ENCODE data around the gene CYS1. TPM values are rescaled to one million over a fixed set of nuclear protein-coding genes. Genes with fewer than 3 reads are reported as not detected.

The CYS1 gene
- total and polyA plus RNA-seq, 7 experiments from 2014 or later: 1.3 TPM; not detected in 6

DNA sequence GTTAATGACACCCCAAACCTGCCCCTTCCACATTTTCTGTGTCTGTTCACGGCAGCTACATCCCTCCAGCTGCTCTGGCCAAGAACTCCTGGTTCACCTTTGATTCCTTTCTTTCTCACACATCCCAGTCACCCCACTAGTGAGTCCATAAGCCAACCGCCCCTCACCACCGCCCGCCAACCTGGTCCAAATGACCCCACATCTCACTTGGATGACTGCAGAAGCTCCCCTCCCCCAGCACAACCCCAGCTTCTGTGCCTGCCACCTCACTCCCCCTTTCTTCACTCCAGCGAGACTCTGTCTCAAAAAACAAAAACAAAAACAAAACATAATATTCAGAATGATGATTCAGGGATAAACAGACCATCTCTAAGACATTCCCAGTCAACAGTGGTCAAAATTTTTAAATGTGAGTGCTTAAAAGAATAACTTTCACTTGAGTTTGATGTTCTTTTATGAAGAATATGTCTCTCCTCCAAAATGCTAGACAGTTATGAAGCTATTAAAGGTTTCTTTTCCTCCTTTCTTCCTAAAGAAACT, 3.2 kb downstream of the CYS1 start:
- Mint-ChIP-seq H3K4me1 (peaks cover 11 to 29% (median 16%) of the 10 kb centered on the region in 7 donors), H3K27ac (no peak overlapping the region), H3K4me3 (no peak overlapping the region), H3K36me3 (peaks cover 0 to 4% (median 0%) of the 10 kb centered on the region in 5 donors), H3K9me3 (no peaks in the 10 kb centered on the region), H3K27me3 (peaks cover 70 to 81% (median 77%) of the 10 kb centered on the region in 5 donors)
- intact Hi-C loops (cut with micrococcal nuclease): no loop called here
- H3K9me3 ChIP-seq (ENCODE audit: control insufficient read depth in 2 of 3, low read length in 3 of 3): no peaks in the 10 kb centered on the region
- H3K27me3 ChIP-seq (ENCODE audit: control insufficient read depth in 2 of 2, insufficient read depth in 2 of 2, low read length in 2 of 2): peaks cover 0 to 13% of the 10 kb centered on the region in 2 donors
- no peak overlapping the region for H3K27ac ChIP-seq (ENCODE audit: low read depth, low read length)
- peaks cover 9 to 11% of the 10 kb centered on the region in 2 donors for H3K4me1 ChIP-seq (ENCODE audit: control insufficient read depth in 2 of 2, insufficient read depth in 2 of 2, low read length in 2 of 2)
- ATAC-seq (no peak), DNase-seq (no peak)
- CTCF ChIA-PET: no interaction called here
- no peaks in the 10 kb centered on the region for H3K36me3 ChIP-seq (ENCODE audit: control insufficient read depth in 2 of 3, insufficient read depth in 3 of 3, low read length in 3 of 3)
- H3K4me3 ChIP-seq (ENCODE audit: low read length): no peak overlapping the region
- POLR2A ChIA-PET: no interaction called here

- Mint-ChIP-seq H3K36me3 (peaks cover 0 to 4% (median 0%) of the 10 kb centered on the region in 5 donors), H3K4me3 (no peak overlapping the region), H3K4me1 (peaks cover 11 to 26% (median 16%) of the 10 kb centered on the region in 7 donors), H3K27ac (no peak overlapping the region), H3K27me3 (peaks cover 64 to 76% (median 73%) of the 10 kb centered on the region in 5 donors), H3K9me3 (no peaks in the 10 kb centered on the region)
- Histone ChIP-seq H3K4me1 (ENCODE audit: control insufficient read depth in 2 of 2, insufficient read depth in 2 of 2, low read length in 2 of 2) (peaks cover 9 to 10% of the 10 kb centered on the region in 2 donors), H3K27me3 (ENCODE audit: control insufficient read depth in 2 of 2, insufficient read depth in 2 of 2, low read length in 2 of 2) (peaks cover 0 to 13% of the 10 kb centered on the region in 2 donors), H3K27ac (ENCODE audit: low read depth, low read length) (no peak overlapping the region), H3K9me3 (ENCODE audit: control insufficient read depth in 2 of 3, low read length in 3 of 3) (no peaks in the 10 kb centered on the region), H3K4me3 (ENCODE audit: low read length) (no peak overlapping the region), H3K36me3 (ENCODE audit: control insufficient read depth in 2 of 3, insufficient read depth in 3 of 3, low read length in 3 of 3) (no peaks in the 10 kb centered on the region)
- CTCF ChIA-PET: interaction anchor here (0.7 to 6.4 kb wide), 2 partner anchors 44 to 359 kb away, joined by 4 to 77 read pairs; no protein-coding TSS in a partner anchor
- intact Hi-C loops (cut with micrococcal nuclease): no loop called here
- no peak for ATAC-seq
- no peak for DNase-seq
- POLR2A ChIA-PET: no interaction called here
Measured at GRCh38 chr2:10076511-10076910, 3.7 kb downstream of the CYS1 start.

DNA sequence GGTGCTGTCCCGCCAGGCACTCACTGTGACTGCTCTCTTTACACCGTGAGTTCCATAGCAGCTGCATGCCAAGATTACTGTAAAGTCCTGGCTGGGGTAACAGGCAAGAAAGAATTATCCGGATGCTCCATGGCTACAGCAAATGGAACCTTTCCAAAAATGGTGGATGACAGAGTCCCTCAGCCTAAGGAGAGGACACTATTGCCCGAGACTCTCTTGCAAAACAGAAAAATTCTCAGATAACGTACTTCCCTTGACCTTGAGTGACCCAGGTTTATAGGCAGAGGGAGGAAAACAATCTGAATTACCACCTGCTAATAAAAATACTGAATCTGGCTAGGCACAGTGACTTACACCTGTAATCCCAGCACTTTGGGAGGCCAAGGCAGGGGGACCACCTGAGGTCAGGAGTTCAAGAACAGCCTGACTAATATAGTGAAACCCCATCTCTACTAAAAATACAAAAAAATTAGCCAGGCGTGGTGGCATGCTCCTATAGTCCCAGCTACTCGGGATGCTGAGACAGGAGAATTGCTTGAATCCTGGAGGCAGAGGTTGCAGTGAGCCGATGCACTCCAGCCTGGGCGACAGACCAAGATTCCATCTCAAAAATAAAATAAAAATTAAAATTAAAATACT, 4.5 kb downstream of the CYS1 start:
- H3K4me3 Mint-ChIP-seq: no peak overlapping the region
- no peaks in the 10 kb centered on the region for H3K9me3 Mint-ChIP-seq
- Histone ChIP-seq H3K27ac (ENCODE audit: low read depth, low read length) (no peak overlapping the region), H3K9me3 (ENCODE audit: control insufficient read depth in 2 of 3, low read length in 3 of 3) (no peaks in the 10 kb centered on the region), H3K36me3 (ENCODE audit: control insufficient read depth in 2 of 3, insufficient read depth in 3 of 3, low read length in 3 of 3) (no peaks in the 10 kb centered on the region), H3K4me3 (ENCODE audit: low read length) (no peak overlapping the region), H3K4me1 (ENCODE audit: control insufficient read depth in 2 of 2, insufficient read depth in 2 of 2, low read length in 2 of 2) (peaks cover 2 to 3% of the 10 kb centered on the region in 2 donors), H3K27me3 (ENCODE audit: control insufficient read depth in 2 of 2, insufficient read depth in 2 of 2, low read length in 2 of 2) (peaks cover 0 to 9% of the 10 kb centered on the region in 2 donors)
- ATAC-seq: no peak
- POLR2A ChIA-PET: no interaction called here
- intact Hi-C loops (cut with micrococcal nuclease): no loop called here
- H3K27ac Mint-ChIP-seq: no peak overlapping the region
- peaks cover 4 to 19% (median 9%) of the 10 kb centered on the region in 7 donors for H3K4me1 Mint-ChIP-seq
- H3K36me3 Mint-ChIP-seq: peaks cover 0 to 4% (median 0%) of the 10 kb centered on the region in 5 donors
- CTCF ChIA-PET: interaction anchor here (0.7 to 6.4 kb wide), 2 partner anchors 43 to 360 kb away, joined by 4 to 77 read pairs; no protein-coding TSS in a partner anchor
- DNase-seq: no peak
- H3K27me3 Mint-ChIP-seq: peaks cover 58 to 68% (median 65%) of the 10 kb centered on the region in 5 donors

DNA sequence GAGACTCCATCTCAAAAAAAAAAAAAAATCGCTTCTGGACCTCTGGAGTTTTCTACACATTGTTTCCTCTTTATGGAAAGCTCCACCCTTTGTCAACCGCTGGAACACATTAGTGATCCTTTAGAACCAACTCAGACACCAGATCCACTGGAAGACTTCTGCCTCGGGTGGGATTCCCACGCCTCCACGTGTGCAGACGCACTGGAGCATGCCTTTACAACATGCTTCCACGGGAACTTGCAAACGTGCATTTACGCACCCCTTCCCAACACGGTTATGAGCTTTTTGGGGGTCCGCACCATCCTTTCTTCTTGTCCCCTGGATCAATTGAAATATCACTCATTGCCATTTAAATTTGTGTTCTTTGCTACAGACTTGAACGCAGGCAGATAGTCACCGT, 5.1 kb downstream of the CYS1 start:
- Histone ChIP-seq H3K36me3 (ENCODE audit: control insufficient read depth in 2 of 3, insufficient read depth in 3 of 3, low read length in 3 of 3) (no peaks in the 10 kb centered on the region), H3K4me3 (ENCODE audit: low read length) (no peak overlapping the region), H3K27ac (ENCODE audit: low read depth, low read length) (no peak overlapping the region), H3K27me3 (ENCODE audit: control insufficient read depth in 2 of 2, insufficient read depth in 2 of 2, low read length in 2 of 2) (peaks cover 0 to 9% of the 10 kb centered on the region in 2 donors), H3K4me1 (ENCODE audit: control insufficient read depth in 2 of 2, insufficient read depth in 2 of 2, low read length in 2 of 2) (no peaks in the 10 kb centered on the region), H3K9me3 (ENCODE audit: control insufficient read depth in 2 of 3, low read length in 3 of 3) (no peaks in the 10 kb centered on the region)
- CTCF ChIA-PET: interaction anchor here (6.4 kb wide), 1 partner anchor 361 kb away, joined by 77 read pairs; no protein-coding TSS in a partner anchor
- H3K27ac Mint-ChIP-seq: no peak overlapping the region
- ATAC-seq: no peak
- no peak overlapping the region for H3K4me3 Mint-ChIP-seq
- peaks cover 58 to 67% (median 65%) of the 10 kb centered on the region in 5 donors for H3K27me3 Mint-ChIP-seq
- peaks cover 4 to 19% (median 8%) of the 10 kb centered on the region in 7 donors for H3K4me1 Mint-ChIP-seq
- no peaks in the 10 kb centered on the region for H3K9me3 Mint-ChIP-seq
- no peak for DNase-seq
- peaks cover 0 to 4% (median 0%) of the 10 kb centered on the region in 5 donors for H3K36me3 Mint-ChIP-seq
- POLR2A ChIA-PET: no interaction called here
- intact Hi-C loops (cut with micrococcal nuclease): no loop called here

GRCh38 chr2:10073706-10074105, 6.5 kb downstream of the CYS1 start:
- no peak for ATAC-seq
- no peaks in the 10 kb centered on the region for H3K4me1 ChIP-seq (ENCODE audit: control insufficient read depth in 2 of 2, insufficient read depth in 2 of 2, low read length in 2 of 2)
- H3K4me1 Mint-ChIP-seq: peaks cover 0 to 13% (median 3%) of the 10 kb centered on the region in 7 donors
- peaks cover 52 to 61% (median 58%) of the 10 kb centered on the region in 5 donors for H3K27me3 Mint-ChIP-seq
- ChIA-PET POLR2A (interaction anchor here (0.6 kb wide), 1 partner anchor 576 kb away, joined by 3 read pairs; no protein-coding TSS in a partner anchor), CTCF (interaction anchor here (0.7 to 6.4 kb wide), 7 partner anchors 9 to 362 kb away, joined by 3 to 77 read pairs (median 4); no protein-coding TSS in a partner anchor)
- no peaks in the 10 kb centered on the region for H3K9me3 ChIP-seq (ENCODE audit: control insufficient read depth in 2 of 3, low read length in 3 of 3)
- no peaks in the 10 kb centered on the region for H3K36me3 ChIP-seq (ENCODE audit: control insufficient read depth in 2 of 3, insufficient read depth in 3 of 3, low read length in 3 of 3)
- H3K36me3 Mint-ChIP-seq: no peaks in the 10 kb centered on the region
- no peak for DNase-seq
- peak overlapping the region in 1 of 9 donors; percentile 31 for H3K27ac Mint-ChIP-seq
- intact Hi-C loops (cut with micrococcal nuclease): loop anchor here (2.0 kb wide), 2 partner anchors 47 to 595 kb away; no protein-coding TSS in a partner anchor
- H3K4me3 ChIP-seq (ENCODE audit: low read length): no peak overlapping the region
- H3K4me3 Mint-ChIP-seq: no peak overlapping the region
- H3K27me3 ChIP-seq (ENCODE audit: control insufficient read depth in 2 of 2, insufficient read depth in 2 of 2, low read length in 2 of 2): peaks cover 0 to 9% of the 10 kb centered on the region in 2 donors
- no peaks in the 10 kb centered on the region for H3K9me3 Mint-ChIP-seq
- no peak overlapping the region for H3K27ac ChIP-seq (ENCODE audit: low read depth, low read length)

- Histone ChIP-seq H3K27me3 (ENCODE audit: control insufficient read depth in 2 of 2, insufficient read depth in 2 of 2, low read length in 2 of 2) (peaks cover 0 to 3% of the 10 kb centered on the region in 2 donors), H3K27ac (ENCODE audit: low read depth, low read length) (no peak overlapping the region), H3K4me3 (ENCODE audit: low read length) (no peak overlapping the region), H3K36me3 (ENCODE audit: control insufficient read depth in 2 of 3, insufficient read depth in 3 of 3, low read length in 3 of 3) (no peaks in the 10 kb centered on the region), H3K4me1 (ENCODE audit: control insufficient read depth in 2 of 2, insufficient read depth in 2 of 2, low read length in 2 of 2) (no peaks in the 10 kb centered on the region), H3K9me3 (ENCODE audit: control insufficient read depth in 2 of 3, low read length in 3 of 3) (no peaks in the 10 kb centered on the region)
- Mint-ChIP-seq H3K9me3 (peaks cover 0 to 5% (median 2%) of the 10 kb centered on the region in 11 donors), H3K4me3 (peak overlapping the region in 1 of 10 donors; percentile 0), H3K27ac (no peak overlapping the region), H3K4me1 (peaks cover 0 to 6% (median 3%) of the 10 kb centered on the region in 7 donors), H3K27me3 (peaks cover 43 to 53% (median 50%) of the 10 kb centered on the region in 5 donors), H3K36me3 (peaks cover 0 to 3% (median 0%) of the 10 kb centered on the region in 5 donors)
- ChIA-PET POLR2A (interaction anchor here (1.7 kb wide), 1 partner anchor 362 kb away, joined by 5 read pairs; no protein-coding TSS in a partner anchor), CTCF (interaction anchor here (0.7 to 6.4 kb wide), 14 partner anchors 8 to 743 kb away, joined by 3 to 77 read pairs (median 5); no protein-coding TSS in a partner anchor)
- ATAC-seq (peak; percentile 97), DNase-seq (peak; percentile 54 to 82 (median 77))
- intact Hi-C loops (cut with micrococcal nuclease): loop anchor here (1.0 to 2.0 kb wide), 8 partner anchors 24 to 596 kb away; no protein-coding TSS in a partner anchor
Measured at GRCh38 chr2:10072656-10073480, 7.3 kb downstream of the CYS1 start.

All from naive thymus-derived CD4-positive, alpha-beta T cell (primary cell).